ENCODE results near the gene DKK3. TPM values are rescaled to one million over a fixed set of nuclear protein-coding genes. Genes with fewer than 3 reads are reported as not detected.

The DKK3 gene
- polyA plus RNA-seq, 3 donors: 4.5 to 20.2 (median 7.8) TPM

- 95 to 98% (median 97%) methylated on average over 2 of the region's 2 CpGs for WGBS, 3 donors
Observed at GRCh38 chr11:11935536-11935935, 72.9 kb downstream of the DKK3 start.

DNA sequence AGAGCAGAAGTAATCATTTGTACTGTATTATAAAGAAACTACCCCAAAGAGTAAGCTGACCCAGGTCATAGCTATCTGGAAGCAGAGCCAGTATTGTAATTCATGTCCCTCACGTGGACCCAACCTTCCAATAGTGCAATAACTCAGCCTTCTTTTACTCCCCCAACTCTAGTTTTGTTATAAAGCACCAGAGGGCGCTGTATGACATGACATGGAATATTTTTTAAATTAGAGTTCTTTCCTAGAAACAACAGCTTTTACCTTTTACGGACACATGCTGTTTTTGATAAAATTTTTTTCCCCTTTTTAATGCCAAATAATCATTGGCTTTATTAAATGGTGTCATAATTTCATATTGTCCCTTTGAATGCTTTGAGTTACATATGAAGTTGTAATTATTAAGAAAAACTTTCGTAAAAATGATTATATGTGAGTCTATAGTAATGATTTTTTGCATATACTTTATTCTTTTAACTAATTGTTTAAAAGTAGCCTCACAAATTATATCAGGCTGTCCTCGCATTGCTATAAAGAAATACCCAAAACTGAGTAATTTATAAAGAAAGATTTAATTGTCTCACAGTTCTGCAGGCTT, 76.9 kb downstream of the DKK3 start:
- H3K27ac ChIP-seq (ENCODE audit: low read depth, low read length): no peak overlapping the region
- 66 to 71% (median 68%) methylated on average over 5 of the region's 5 CpGs for WGBS, 3 donors

More at GRCh38 chr11:11935536-11935935, 72.9 kb downstream of the DKK3 start:
- H3K27ac ChIP-seq (ENCODE audit: low read depth, low read length): no peak overlapping the region

GRCh38 chr11:11929920-11930319, 78.5 kb downstream of the DKK3 start:
- H3K27ac ChIP-seq (ENCODE audit: low read depth, low read length): no peak overlapping the region
- WGBS, 3 donors: 70 to 77% (median 72%) methylated on average over 2 of the region's 2 CpGs

GRCh38 chr11:11923828-11924227, 84.6 kb downstream of the DKK3 start:
- no peak overlapping the region for H3K27ac ChIP-seq (ENCODE audit: low read depth, low read length)

- 91 to 97% (median 97%) methylated on average over 1 of the region's 1 CpG for WGBS, 3 donors
- no peak overlapping the region for H3K27ac ChIP-seq (ENCODE audit: low read depth, low read length)
Observed at GRCh38 chr11:11916981-11917399, 91.4 kb downstream of the DKK3 start.

DNA sequence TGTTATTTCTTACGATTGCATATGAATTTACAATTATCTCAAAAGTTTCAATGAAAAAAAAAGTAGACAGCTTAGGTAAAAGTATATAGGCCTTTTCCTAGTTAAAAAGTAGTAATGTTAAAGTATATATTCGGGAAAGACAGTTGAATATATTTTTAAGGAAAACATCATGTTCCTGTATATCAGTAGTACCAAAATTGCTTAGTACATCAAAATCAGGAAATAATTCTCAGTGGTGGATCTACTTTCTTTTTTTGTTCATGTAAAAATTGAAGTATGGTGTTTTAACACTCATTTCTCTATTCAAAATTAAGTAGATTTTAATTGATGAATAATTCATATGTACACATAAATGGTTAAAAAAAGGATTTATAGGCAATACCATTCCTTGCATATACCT, 92.8 kb downstream of the DKK3 start:
- 97 to 99% (median 99%) methylated on average over 2 of the region's 2 CpGs for WGBS, 3 donors
- H3K27ac ChIP-seq (ENCODE audit: low read depth, low read length): no peak overlapping the region

DNA sequence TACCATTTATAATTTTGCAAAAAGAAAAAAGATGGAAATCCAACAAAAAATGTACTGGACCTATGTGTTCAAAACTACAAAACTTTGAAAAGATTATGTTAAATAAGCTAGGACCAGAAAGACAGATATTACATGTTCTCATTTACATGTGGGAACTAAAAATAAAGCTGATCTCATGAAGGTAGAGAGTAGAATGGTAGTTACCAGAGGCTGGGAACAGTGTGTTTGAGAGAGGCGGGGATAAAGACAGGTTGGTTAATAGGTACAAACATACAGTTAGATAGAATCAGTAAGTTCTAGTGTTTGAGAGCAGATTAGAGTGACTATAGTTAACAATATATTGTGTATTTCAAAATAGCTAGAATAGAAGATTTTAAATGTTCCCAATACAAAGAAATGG, 95.0 kb downstream of the DKK3 start:
- H3K27ac ChIP-seq (ENCODE audit: low read depth, low read length): no peak overlapping the region
- WGBS, 3 donors: 94 to 100% (median 99%) methylated on average over 1 of the region's 1 CpG

Other genes with a start within 250 kb of the DKK3 start
- gene USP47, start 166.7 kb downstream of the DKK3 start, polyA plus RNA-seq: 10 to 100 TPM; 15.8 to 25.1 (median 18.3) TPM
- gene MICAL2, start 102.0 kb upstream of the DKK3 start, polyA plus RNA-seq: 10 to 100 TPM in 1 of 3 donors, 1 to 10 TPM in 2; 7.9 to 13.2 (median 9.8) TPM

All from adipose tissue (tissue), 3 donors.